RWPE1 (cell line): ENCODE measurements around the gene FASN.

ENCODE experiments used
- CTCF ChIA-PET: fragments of 350-600 bp; sonication (Branson Sonifier 250); formaldehyde crosslinking; extraction: SDS; loops from one replicate; lab custom pipeline; 2021; lab: Yijun Ruan, JAX
- POLR2A ChIA-PET: fragments of 400-600 bp; formaldehyde crosslinking; extraction: SDS; loops from one replicate; lab custom pipeline; 2020; ENCODE audit warnings: antibody characterized with exemption; ENCODE audit not compliant: low non-redundant PET; lab: Yijun Ruan, JAX
- DNase-seq: peaks from one replicate; pipeline ENCODE4 v3.0.0; 2012; ENCODE audit warnings: low spot score
- H3K27ac ChIP-seq: fragments of 450-650 bp; 2 replicates; pipeline ENCODE4 v1.5.1; 2017
- CTCF ChIP-seq: fragments of 450-650 bp; conservative IDR thresholded peaks from 2 replicates; pipeline ENCODE4 v1.5.1; 2017; ENCODE audit warnings: low read depth, mild to moderate bottlenecking

Gene FASN

GRCh38 chr17:82085931-82086764 is 11.9 kb downstream of the FASN start:
- no peak for DNase-seq
- H3K27ac ChIP-seq = peak overlapping the region; percentile 96
- CTCF ChIA-PET = interaction anchor here (0.6 kb wide), 1 partner anchor 267 kb away, joined by 3 read pairs; no protein-coding TSS in a partner anchor

GRCh38 chr17:82085031-82085861 is 12.8 kb downstream of the FASN start:
- peak overlapping the region; percentile 96; the same call in 1 of the 2 replicates for H3K27ac ChIP-seq
- CTCF ChIA-PET = no interaction called here
- POLR2A ChIA-PET = no interaction called here
- no peak for DNase-seq
- no peak for TF ChIP-seq CTCF

More at GRCh38 chr17:82085931-82086764, 11.9 kb downstream of the FASN start:
- POLR2A ChIA-PET = no interaction called here
- TF ChIP-seq CTCF = no peak

GRCh38 chr17:82084373-82085030 is 13.5 kb downstream of the FASN start:
- TF ChIP-seq CTCF = no peak
- ChIA-PET CTCF (interaction anchor here (0.6 kb wide), 1 partner anchor 11 kb away, joined by 3 read pairs; no protein-coding TSS in a partner anchor), POLR2A (no interaction called here)
- DNase-seq = no peak
- H3K27ac ChIP-seq = peak overlapping the region; percentile 96

GRCh38 chr17:82083533-82084359 is 14.3 kb downstream of the FASN start:
- DNase-seq = no peak
- H3K27ac ChIP-seq = peak overlapping the region; percentile 96
- TF ChIP-seq CTCF = no peak
- ChIA-PET POLR2A (no interaction called here), CTCF (interaction anchor here (0.6 kb wide), 1 partner anchor 17 kb away, joined by 4 read pairs; no protein-coding TSS in a partner anchor)

- ChIA-PET CTCF (interaction anchor here (0.6 kb wide), 1 partner anchor 16 kb away, joined by 4 read pairs; no protein-coding TSS in a partner anchor), POLR2A (no interaction called here)
- DNase-seq = no peak
These were observed 15.0 kb downstream of the FASN start for GRCh38 chr17:82083009-82083408.

More at GRCh38 chr17:82083009-82083408, 15.0 kb downstream of the FASN start:
- no peak for TF ChIP-seq CTCF
- H3K27ac ChIP-seq = peak overlapping the region; percentile 96
